D721Med (cell line): ENCODE results near the gene NKAP.
A peak's percentile ranks its signal among the peaks of the same experiment; 100 is the strongest.

ENCODE experiments used
- DNase-seq: peaks from one replicate; pipeline ENCODE4 v3.0.0; 2011; ENCODE audit warnings: low spot score; ENCODE audit not compliant: insufficient read length
- FAIRE-seq: peaks from 2 replicates; lab custom pipeline; 2011; peaks lifted over from hg19 to GRCh38; lab: Jason Lieb, UNC
- TF ChIP-seq, protein P1 (sequence below): IDR thresholded peaks from 2 replicates; pipeline ENCODE4 v1.5.1; 2012; ENCODE audit warnings: mild to moderate bottlenecking, control low read depth; ENCODE audit not compliant: insufficient read depth; ENCODE audit errors: missing control alignments

Gene NKAP

DNA sequence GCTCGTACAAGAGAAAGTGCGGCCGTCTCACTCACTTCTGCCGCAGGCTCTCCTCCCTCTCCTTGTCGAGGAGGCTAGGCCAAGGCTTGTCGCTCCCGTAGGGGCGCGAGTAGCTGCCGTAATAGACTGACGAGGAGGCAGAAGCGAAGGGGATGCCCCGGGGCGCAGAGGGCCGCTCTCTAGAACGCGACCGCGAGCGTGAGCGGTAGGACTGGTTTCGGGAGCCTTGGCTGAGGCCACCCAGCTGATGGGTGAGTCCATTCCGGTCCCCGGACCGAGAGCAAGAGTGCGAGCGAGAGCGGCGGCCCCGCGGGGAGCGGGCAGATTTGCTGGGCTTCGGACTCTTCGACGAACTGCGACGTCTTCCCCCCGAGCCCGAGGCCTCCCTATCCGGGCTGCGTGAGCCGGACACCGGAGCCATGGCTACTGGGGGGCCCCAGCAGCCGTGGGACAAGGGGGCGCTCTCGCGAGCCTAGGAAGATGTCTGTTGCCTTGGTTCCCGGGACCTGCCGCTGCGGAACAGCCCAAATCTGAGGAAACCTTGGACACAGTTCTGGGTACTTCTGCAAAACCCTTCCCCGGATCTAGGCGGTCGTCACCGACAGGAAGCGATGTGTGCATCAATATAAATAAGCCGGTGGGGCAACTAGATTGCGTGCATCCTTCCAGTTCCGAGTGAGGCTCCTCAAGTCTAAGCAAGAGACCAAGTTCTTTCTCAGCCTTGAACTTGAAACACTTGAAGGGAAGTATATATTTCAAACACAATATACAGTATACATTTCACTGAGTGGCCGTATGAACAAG, at the start of gene NKAP:
Gene NKAP (minus strand): TSS at position 567 of the 804 bp plus-strand sequence. CDS start 146 bp downstream, at position 421.
- TF ChIP-seq, protein P1, sequence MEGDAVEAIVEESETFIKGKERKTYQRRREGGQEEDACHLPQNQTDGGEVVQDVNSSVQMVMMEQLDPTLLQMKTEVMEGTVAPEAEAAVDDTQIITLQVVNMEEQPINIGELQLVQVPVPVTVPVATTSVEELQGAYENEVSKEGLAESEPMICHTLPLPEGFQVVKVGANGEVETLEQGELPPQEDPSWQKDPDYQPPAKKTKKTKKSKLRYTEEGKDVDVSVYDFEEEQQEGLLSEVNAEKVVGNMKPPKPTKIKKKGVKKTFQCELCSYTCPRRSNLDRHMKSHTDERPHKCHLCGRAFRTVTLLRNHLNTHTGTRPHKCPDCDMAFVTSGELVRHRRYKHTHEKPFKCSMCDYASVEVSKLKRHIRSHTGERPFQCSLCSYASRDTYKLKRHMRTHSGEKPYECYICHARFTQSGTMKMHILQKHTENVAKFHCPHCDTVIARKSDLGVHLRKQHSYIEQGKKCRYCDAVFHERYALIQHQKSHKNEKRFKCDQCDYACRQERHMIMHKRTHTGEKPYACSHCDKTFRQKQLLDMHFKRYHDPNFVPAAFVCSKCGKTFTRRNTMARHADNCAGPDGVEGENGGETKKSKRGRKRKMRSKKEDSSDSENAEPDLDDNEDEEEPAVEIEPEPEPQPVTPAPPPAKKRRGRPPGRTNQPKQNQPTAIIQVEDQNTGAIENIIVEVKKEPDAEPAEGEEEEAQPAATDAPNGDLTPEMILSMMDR = no peak
- peak; percentile 38 for DNase-seq
- peak; percentile 44 for FAIRE-seq

DNA sequence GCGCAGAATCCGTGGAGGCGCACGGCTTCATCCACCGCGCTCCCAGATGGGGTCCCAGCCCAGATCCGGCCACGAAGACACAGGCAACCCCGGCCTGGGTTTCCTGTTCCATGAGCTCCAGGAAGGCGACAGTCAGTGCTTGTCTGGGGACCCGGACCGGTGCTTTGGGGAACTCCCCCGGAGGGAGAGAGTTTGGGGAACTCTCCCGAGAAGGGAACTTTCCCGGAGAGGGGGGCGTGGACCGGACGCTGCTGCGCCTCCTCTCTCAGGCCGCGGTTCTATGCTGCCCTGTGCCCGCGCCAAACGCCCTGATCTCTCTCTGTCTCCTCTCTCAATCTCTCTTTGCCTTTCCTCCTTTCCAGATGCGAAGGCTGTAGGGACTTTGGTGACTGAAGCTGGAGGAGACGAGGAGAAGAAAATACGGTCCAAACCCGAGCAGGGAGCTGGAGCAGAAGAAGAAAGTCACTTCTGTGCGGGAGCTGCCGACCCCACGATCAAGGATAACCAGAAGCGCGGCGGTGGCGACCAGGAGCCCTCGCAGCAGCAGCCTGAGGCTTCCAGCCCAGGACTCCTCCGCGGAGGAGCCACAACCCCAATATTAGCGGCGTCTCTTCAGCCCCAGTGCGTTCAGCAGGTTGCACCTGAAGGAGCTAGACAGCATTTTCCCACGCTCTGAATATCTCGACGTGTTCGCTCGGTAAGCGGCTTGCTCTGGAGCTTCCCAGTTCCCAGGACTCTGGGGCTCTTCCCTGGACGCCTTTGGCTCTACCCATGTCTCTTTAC, 47.6 kb upstream of the NKAP start:
- DNase-seq = no peak
- TF ChIP-seq, protein P1 = no peak
- FAIRE-seq = no peak

DNA sequence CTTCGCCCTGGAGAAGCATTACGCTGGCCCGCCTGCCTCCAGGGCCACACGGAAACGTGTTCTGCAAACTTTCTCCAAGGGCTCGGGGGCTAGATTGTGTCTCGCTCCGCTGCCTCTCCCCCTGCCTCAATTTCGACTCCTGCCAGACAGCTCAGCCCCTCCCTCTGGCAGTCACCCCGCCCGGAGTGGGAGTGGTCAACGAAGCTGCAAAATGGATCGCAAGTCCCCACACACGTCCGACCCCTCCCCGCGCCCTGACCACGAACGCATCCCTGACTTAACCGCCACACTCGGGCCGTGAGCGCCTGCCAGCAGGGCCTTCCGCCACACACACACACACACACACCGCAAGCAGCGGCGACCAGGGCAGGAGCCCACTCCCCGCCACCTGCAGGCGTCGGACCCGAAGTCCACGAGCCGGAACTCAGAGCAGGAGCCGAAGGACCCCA, 47.0 kb upstream of the NKAP start:
- DNase-seq (no peak), FAIRE-seq (no peak)
- TF ChIP-seq, protein P1 = no peak

DNA sequence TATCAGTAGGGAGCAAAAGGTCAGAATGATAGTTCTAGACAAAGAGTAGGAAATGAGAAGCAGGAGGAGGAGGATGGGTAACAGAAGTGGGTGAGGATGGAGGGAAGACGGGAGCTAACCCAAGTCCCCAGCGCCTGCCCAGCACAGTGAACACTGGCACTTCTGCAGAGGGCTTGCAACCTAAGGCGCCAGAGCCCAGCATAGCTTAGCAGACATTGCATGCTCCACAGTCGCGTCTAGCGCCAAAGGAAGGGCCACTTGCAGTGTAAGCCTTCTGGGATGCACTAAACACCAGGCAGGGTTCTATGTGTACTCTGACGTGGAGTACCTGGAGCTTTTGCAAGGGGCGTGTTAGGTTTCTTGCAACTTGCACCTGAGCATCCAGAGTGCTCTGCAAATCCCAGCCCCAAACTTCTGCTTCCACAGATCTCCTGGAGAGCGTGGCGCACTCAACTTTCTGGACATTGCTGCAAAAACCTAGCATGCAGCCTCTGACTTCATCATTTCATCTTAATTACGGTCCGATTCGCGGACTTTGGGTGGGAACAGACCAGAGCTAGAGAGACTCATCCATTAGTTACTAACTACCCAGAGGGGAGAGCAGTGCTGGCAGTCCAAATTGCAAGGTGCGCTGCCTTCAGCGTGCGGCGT, 46.5 kb upstream of the NKAP start:
- no peak for FAIRE-seq
- TF ChIP-seq, protein P1 = no peak
- DNase-seq = no peak

DNA sequence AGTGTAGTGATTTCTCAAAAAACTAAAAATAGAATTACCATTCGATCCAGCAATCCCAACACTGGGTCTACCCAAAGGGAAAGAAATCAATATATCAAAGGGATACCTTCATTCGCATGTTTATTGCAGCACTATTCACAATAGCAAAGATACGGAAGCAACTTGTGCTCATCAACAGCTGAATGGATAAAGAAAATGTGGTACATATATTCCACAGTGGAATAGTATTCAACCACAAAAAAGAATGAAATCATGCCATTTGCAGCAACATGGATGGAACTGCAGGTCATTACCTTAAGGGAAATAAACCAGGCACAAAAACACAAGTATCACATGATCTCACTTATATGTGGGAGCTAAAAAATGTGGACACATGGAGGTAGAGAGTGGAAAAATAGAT, 42.7 kb upstream of the NKAP start:
- DNase-seq (no peak), FAIRE-seq (no peak)
- TF ChIP-seq, protein P1 = no peak

DNA sequence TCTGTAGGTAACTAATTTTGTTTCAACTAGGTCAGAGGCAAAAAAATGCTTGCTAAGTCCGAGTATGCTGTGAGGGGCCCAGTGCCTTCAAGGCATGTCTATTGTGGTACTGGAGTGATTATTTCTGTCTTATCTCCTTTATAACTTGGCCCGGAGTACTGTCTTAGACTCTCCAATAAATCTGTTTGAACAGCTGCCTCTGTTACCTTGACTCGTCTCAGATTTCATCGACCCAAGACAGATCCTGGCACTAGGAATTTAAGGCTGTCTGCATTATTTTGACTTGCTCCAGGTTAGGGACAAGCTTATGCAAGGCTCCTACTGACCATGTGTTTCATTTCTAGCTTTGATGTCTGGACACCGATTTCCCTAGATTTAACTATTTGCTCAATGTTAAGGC, 41.1 kb upstream of the NKAP start:
- TF ChIP-seq, protein P1 = no peak
- DNase-seq (no peak), FAIRE-seq (no peak)
